Stimulated activated naive CD8-positive, alpha-beta T cell treated with anti-CD3 and anti-CD28 coated beads, Interleukin-15, amount 100 ng/mL, for 72 hours (primary cell): Measurements from ENCODE around the gene SRM.
"Not testable (repeated sequence)": the region's sequence is repeated elsewhere in the genome, so short reads cannot be mapped to it uniquely, and the experiment has no call there.

Source experiments
- ATAC-seq: fragments of 150-1000 bp; cut with Tn5 transposase; 2 replicates; pipeline ENCODE4 v1.10.0; 2021; ENCODE audit warnings: mild to moderate bottlenecking, moderate library complexity
- DNase-seq, 2 donors: peaks; one replicate each; pipeline ENCODE4 v3.0.0; 2021 to 2022
- H3K27ac Mint-ChIP-seq, 2 donors: one replicate each; pipeline ENCODE4 v1.8.0; 2022; ENCODE audit warnings: mild to moderate bottlenecking in 2 of 2, mixed read lengths in 2 of 2, moderate library complexity in 2 of 2
- H3K27me3 Mint-ChIP-seq: one replicate; pipeline ENCODE4 v1.8.0; 2022; ENCODE audit warnings: mixed read lengths
- H3K4me1 Mint-ChIP-seq: one replicate; pipeline ENCODE4 v1.8.0; 2022; ENCODE audit warnings: mild to moderate bottlenecking, mixed read lengths
- H3K4me3 Mint-ChIP-seq, 2 donors: one replicate each; pipeline ENCODE4 v1.8.0; 2022; ENCODE audit warnings: mild to moderate bottlenecking in 2 of 2, mixed read lengths in 2 of 2, moderate library complexity in 1 of 2
- H3K9me3 Mint-ChIP-seq, 2 donors: one replicate each; pipeline ENCODE4 v1.8.0; 2022; ENCODE audit warnings: mixed read lengths in 2 of 2

SRM gene

GRCh38 chr1:11059968-11060830 is at the start of gene SRM:
Gene SRM, minus strand, starts transcription at chr1:11060018. Its CDS starts 75 bp downstream, at chr1:11059943.
- Mint-ChIP-seq H3K4me1 (peaks cover 70% of the 10 kb centered on the region), H3K9me3 (no peaks in the 10 kb centered on the region), H3K27me3 (no peaks in the 10 kb centered on the region), H3K27ac (peak within 1 kb of the TSS; percentile 97), H3K4me3 (peak within 1 kb of the TSS; percentile 96 to 97)
- peak; percentile 92 to 93 for DNase-seq
- ATAC-seq, result peak; percentile 92

GRCh38 chr1:11109047-11109760 is 49.4 kb upstream of the SRM start:
- no peaks in the 10 kb centered on the region for H3K27me3 Mint-ChIP-seq
- DNase-seq (no peak), ATAC-seq (no peak)
- H3K9me3 Mint-ChIP-seq, result no peaks in the 10 kb centered on the region
- H3K4me3 Mint-ChIP-seq, result no peak overlapping the region
- peak overlapping the region in 1 of 2 donors; percentile 74 for H3K27ac Mint-ChIP-seq
- no peaks in the 10 kb centered on the region for H3K4me1 Mint-ChIP-seq

GRCh38 chr1:11107599-11107998 is 47.8 kb upstream of the SRM start:
- DNase-seq (no peak), ATAC-seq (no peak)
- H3K27me3 Mint-ChIP-seq, result no peaks in the 10 kb centered on the region
- H3K9me3 Mint-ChIP-seq, result no peaks in the 10 kb centered on the region
- no peak overlapping the region for H3K4me3 Mint-ChIP-seq
- no peaks in the 10 kb centered on the region for H3K4me1 Mint-ChIP-seq
- no peak overlapping the region for H3K27ac Mint-ChIP-seq

- Mint-ChIP-seq H3K27ac (peak overlapping the region in 1 of 2 donors; percentile 80), H3K9me3 (no peaks in the 10 kb centered on the region), H3K4me3 (no peak overlapping the region), H3K27me3 (no peaks in the 10 kb centered on the region), H3K4me1 (no peaks in the 10 kb centered on the region)
- ATAC-seq (no peak), DNase-seq (no peak)
These were observed 45.8 kb upstream of the SRM start for GRCh38 chr1:11105586-11105985.

- H3K27ac Mint-ChIP-seq, result no peak overlapping the region
These were observed 41.5 kb upstream of the SRM start for GRCh38 chr1:11101347-11101746.

GRCh38 chr1:11100806-11101205 is 41.0 kb upstream of the SRM start:
- peak overlapping the region in 1 of 2 donors; percentile 18 for H3K4me3 Mint-ChIP-seq
- peaks cover 20% of the 10 kb centered on the region for H3K4me1 Mint-ChIP-seq
- not testable (repeated sequence) for DNase-seq, H3K27me3 Mint-ChIP-seq, H3K9me3 Mint-ChIP-seq, H3K27ac Mint-ChIP-seq, ATAC-seq

More at GRCh38 chr1:11101347-11101746, 41.5 kb upstream of the SRM start:
- Mint-ChIP-seq H3K9me3 (no peaks in the 10 kb centered on the region), H3K27me3 (no peaks in the 10 kb centered on the region), H3K4me1 (peaks cover 20% of the 10 kb centered on the region), H3K4me3 (peak overlapping the region in 1 of 2 donors; percentile 34)
- DNase-seq (no peak), ATAC-seq (no peak)

- peak overlapping the region; percentile 96 to 97 for H3K4me3 Mint-ChIP-seq
- peaks cover 20% of the 10 kb centered on the region for H3K4me1 Mint-ChIP-seq
- no peaks in the 10 kb centered on the region for H3K27me3 Mint-ChIP-seq
- DNase-seq (no peak), ATAC-seq (no peak)
- no peaks in the 10 kb centered on the region for H3K9me3 Mint-ChIP-seq
- peak overlapping the region; percentile 99 to 100 for H3K27ac Mint-ChIP-seq
These were observed 40.3 kb upstream of the SRM start for GRCh38 chr1:11100149-11100493.

GRCh38 chr1:11099310-11100148 is 39.7 kb upstream of the SRM start, which contains the start of gene EXOSC10:
Gene EXOSC10, minus strand, starts transcription at chr1:11099869. Its CDS starts 38 bp downstream, at chr1:11099831.
- Mint-ChIP-seq H3K27ac (peak within 1 kb of the TSS; percentile 99 to 100), H3K27me3 (no peaks in the 10 kb centered on the region), H3K4me3 (peak within 1 kb of the TSS; percentile 96 to 97), H3K9me3 (no peaks in the 10 kb centered on the region), H3K4me1 (peaks cover 20% of the 10 kb centered on the region)
- DNase-seq (peak; percentile 94 to 95), ATAC-seq (peak; percentile 97)

- H3K4me3 Mint-ChIP-seq, result peak overlapping the region; percentile 96 to 97
- H3K27ac Mint-ChIP-seq, result peak overlapping the region; percentile 99 to 100
- H3K27me3 Mint-ChIP-seq, result no peaks in the 10 kb centered on the region
- H3K4me1 Mint-ChIP-seq, result peaks cover 20% of the 10 kb centered on the region
- no peak for DNase-seq
- no peak for ATAC-seq
- H3K9me3 Mint-ChIP-seq, result no peaks in the 10 kb centered on the region
These were observed 39.1 kb upstream of the SRM start for GRCh38 chr1:11098931-11099309.

GRCh38 chr1:11083784-11084183 is 24.0 kb upstream of the SRM start:
- not testable (repeated sequence) for H3K4me3 Mint-ChIP-seq, H3K27ac Mint-ChIP-seq, ATAC-seq, H3K9me3 Mint-ChIP-seq, H3K27me3 Mint-ChIP-seq, DNase-seq, H3K4me1 Mint-ChIP-seq

GRCh38 chr1:11080931-11081330 is 21.1 kb upstream of the SRM start:
- H3K9me3 Mint-ChIP-seq, result no peaks in the 10 kb centered on the region
- no peak for ATAC-seq
- H3K4me3 Mint-ChIP-seq, result no peak overlapping the region
- no peaks in the 10 kb centered on the region for H3K27me3 Mint-ChIP-seq
- no peak for DNase-seq
- peak overlapping the region in 1 of 2 donors; percentile 30 for H3K27ac Mint-ChIP-seq
- no peaks in the 10 kb centered on the region for H3K4me1 Mint-ChIP-seq

- no peaks in the 10 kb centered on the region for H3K9me3 Mint-ChIP-seq
- H3K4me1 Mint-ChIP-seq, result no peaks in the 10 kb centered on the region
- H3K27ac Mint-ChIP-seq, result peak overlapping the region in 1 of 2 donors; percentile 93
- no peak overlapping the region for H3K4me3 Mint-ChIP-seq
- no peaks in the 10 kb centered on the region for H3K27me3 Mint-ChIP-seq
- no peak for ATAC-seq
- no peak for DNase-seq
These were observed 18.8 kb upstream of the SRM start for GRCh38 chr1:11078631-11079030.

- H3K4me1 Mint-ChIP-seq, result peaks cover 34% of the 10 kb centered on the region
- DNase-seq, H3K27ac Mint-ChIP-seq, H3K27me3 Mint-ChIP-seq, H3K4me3 Mint-ChIP-seq, H3K9me3 Mint-ChIP-seq: not testable (repeated sequence)
- ATAC-seq, result peak; percentile 78
These were observed 13.6 kb upstream of the SRM start for GRCh38 chr1:11073398-11073797.

- no peaks in the 10 kb centered on the region for H3K27me3 Mint-ChIP-seq
- no peak overlapping the region for H3K4me3 Mint-ChIP-seq
- ATAC-seq (no peak), DNase-seq (no peak)
- H3K4me1 Mint-ChIP-seq, result peaks cover 38% of the 10 kb centered on the region
- H3K27ac Mint-ChIP-seq, result peak overlapping the region in 1 of 2 donors; percentile 88
- no peaks in the 10 kb centered on the region for H3K9me3 Mint-ChIP-seq
These were observed 12.5 kb upstream of the SRM start for GRCh38 chr1:11072216-11072917.
